Measurements from ENCODE around the gene RPLP1.

The RPLP1 gene

DNA sequence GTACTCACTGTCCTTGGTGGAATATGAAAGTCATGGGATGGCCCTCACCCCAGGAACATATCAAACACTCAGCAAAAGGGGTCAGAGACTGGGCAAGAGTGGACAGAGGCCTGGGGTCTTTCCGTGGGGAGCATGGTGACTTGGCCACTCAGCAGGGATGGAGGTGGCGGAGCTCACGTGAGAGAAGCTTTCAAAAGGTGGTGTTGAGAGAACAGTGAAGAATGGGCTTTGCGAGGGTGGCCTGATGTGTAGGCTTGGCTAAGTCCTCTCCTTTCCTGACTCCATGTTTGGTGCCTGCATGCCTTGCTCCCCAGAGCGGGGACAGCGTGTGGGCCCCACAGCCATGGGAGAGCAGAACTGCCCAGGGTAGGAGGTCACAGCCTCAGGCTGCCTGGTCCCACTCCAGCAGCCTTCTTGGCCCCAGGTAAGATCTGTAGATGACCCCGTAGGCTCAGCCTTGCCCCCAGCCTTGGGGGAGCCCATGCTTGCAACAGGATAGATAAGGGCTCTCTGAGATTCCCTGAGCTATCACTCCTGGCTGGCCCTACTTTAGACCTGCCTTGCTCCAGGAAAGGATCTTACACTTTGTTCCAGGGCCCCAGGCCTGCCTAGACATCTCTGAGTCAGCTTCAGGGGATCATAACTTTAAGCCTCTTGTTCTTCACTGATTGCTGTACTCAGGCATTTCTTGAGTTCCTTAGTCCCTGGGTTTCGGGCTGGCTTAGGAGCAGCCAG is 17.0 kb downstream of the RPLP1 start:
- DNase-seq: no peak
- ATAC-seq (ENCODE audit: insufficient read depth, low read depth): no peak
- TF ChIP-seq CTCF (IDR thresholded peaks at IDR 0.05; ENCODE audit: borderline replicate concordance, extremely low read depth, low read length, poor library complexity, severe bottlenecking) (no peak), EZH2 (IDR thresholded peaks at IDR 0.05; ENCODE audit: borderline replicate concordance, low read depth, low read length, severe bottlenecking) (no peak)
- Histone ChIP-seq H3K4me2 (ENCODE audit: insufficient read depth, low read length) (no peak overlapping the region), H3K9me3 (ENCODE audit: insufficient read depth, low read length, severe bottlenecking) (no peaks in the 10 kb centered on the region), H3K27ac (ENCODE audit: low read length) (no peak overlapping the region), H4K20me1 (ENCODE audit: insufficient read depth, low read length) (no peaks in the 10 kb centered on the region), H3K4me1 (ENCODE audit: insufficient read depth, low read length) (no peaks in the 10 kb centered on the region), H3K36me3 (ENCODE audit: insufficient read depth, low read length) (no peaks in the 10 kb centered on the region), H3K9ac (ENCODE audit: low read depth, low read length) (no peak overlapping the region), H3K79me2 (ENCODE audit: insufficient read depth, low read length) (no peaks in the 10 kb centered on the region), H3K4me3 (ENCODE audit: low read depth in 1 of 2, low read length in 2 of 2) (no peak overlapping the region), H3K27me3 (ENCODE audit: insufficient read depth, low read length, poor library complexity) (no peaks in the 10 kb centered on the region), H2AFZ (ENCODE audit: low read depth, low read length) (no peak overlapping the region)

GRCh38 chr15:69472046-69472445 is 19.4 kb downstream of the RPLP1 start:
- Histone ChIP-seq H3K4me3 (ENCODE audit: low read depth in 1 of 2, low read length in 2 of 2) (no peak overlapping the region), H3K27ac (ENCODE audit: low read length) (no peak overlapping the region), H3K9ac (ENCODE audit: low read depth, low read length) (no peak overlapping the region), H3K4me2 (ENCODE audit: insufficient read depth, low read length) (no peak overlapping the region), H3K4me1 (ENCODE audit: insufficient read depth, low read length) (no peaks in the 10 kb centered on the region), H3K9me3 (ENCODE audit: insufficient read depth, low read length, severe bottlenecking) (no peaks in the 10 kb centered on the region), H3K36me3 (ENCODE audit: insufficient read depth, low read length) (no peaks in the 10 kb centered on the region), H4K20me1 (ENCODE audit: insufficient read depth, low read length) (no peaks in the 10 kb centered on the region), H2AFZ (ENCODE audit: low read depth, low read length) (no peak overlapping the region), H3K79me2 (ENCODE audit: insufficient read depth, low read length) (no peaks in the 10 kb centered on the region), H3K27me3 (ENCODE audit: insufficient read depth, low read length, poor library complexity) (no peaks in the 10 kb centered on the region)
- ATAC-seq (ENCODE audit: insufficient read depth, low read depth): no peak
- TF ChIP-seq CTCF (IDR thresholded peaks at IDR 0.05; ENCODE audit: borderline replicate concordance, extremely low read depth, low read length, poor library complexity, severe bottlenecking) (no peak), EZH2 (IDR thresholded peaks at IDR 0.05; ENCODE audit: borderline replicate concordance, low read depth, low read length, severe bottlenecking) (no peak)
- no peak for DNase-seq

- TF ChIP-seq EZH2 (IDR thresholded peaks at IDR 0.05; ENCODE audit: borderline replicate concordance, low read depth, low read length, severe bottlenecking) (no peak), CTCF (IDR thresholded peaks at IDR 0.05; ENCODE audit: borderline replicate concordance, extremely low read depth, low read length, poor library complexity, severe bottlenecking) (no peak)
- H3K4me3 ChIP-seq (ENCODE audit: low read depth in 1 of 2, low read length in 2 of 2): no peak overlapping the region
- H3K4me1 ChIP-seq (ENCODE audit: insufficient read depth, low read length): no peaks in the 10 kb centered on the region
- no peak overlapping the region for H3K4me2 ChIP-seq (ENCODE audit: insufficient read depth, low read length)
- ATAC-seq (ENCODE audit: insufficient read depth, low read depth) (no peak), DNase-seq (no peak)
- H4K20me1 ChIP-seq (ENCODE audit: insufficient read depth, low read length): no peaks in the 10 kb centered on the region
- H3K79me2 ChIP-seq (ENCODE audit: insufficient read depth, low read length): no peaks in the 10 kb centered on the region
- no peak overlapping the region for H3K27ac ChIP-seq (ENCODE audit: low read length)
- no peaks in the 10 kb centered on the region for H3K9me3 ChIP-seq (ENCODE audit: insufficient read depth, low read length, severe bottlenecking)
- H3K27me3 ChIP-seq (ENCODE audit: insufficient read depth, low read length, poor library complexity): no peaks in the 10 kb centered on the region
- H3K9ac ChIP-seq (ENCODE audit: low read depth, low read length): no peak overlapping the region
- no peak overlapping the region for H2AFZ ChIP-seq (ENCODE audit: low read depth, low read length)
- no peaks in the 10 kb centered on the region for H3K36me3 ChIP-seq (ENCODE audit: insufficient read depth, low read length)
These were observed 19.9 kb downstream of the RPLP1 start for GRCh38 chr15:69472562-69472961.
